Measurements from ENCODE around the gene GRK6. TPM values are rescaled to one million over a fixed set of nuclear protein-coding genes. Genes with fewer than 3 reads are reported as not detected.

Gene GRK6
- total RNA-seq, 1 experiment from 2014 or later: 75.2 TPM

- Histone ChIP-seq H2BK15ac (ENCODE audit: low read depth, low read length) (no peak overlapping the region), H2AK5ac (ENCODE audit: insufficient read length, low read length) (no peak overlapping the region), H3K9ac (ENCODE audit: extremely low read depth, insufficient read length, low read length) (no peak overlapping the region), H4K8ac (replicated peaks; ENCODE audit: insufficient read length, low read depth, low read length) (no peak overlapping the region), H3K79me2 (ENCODE audit: insufficient read depth, low read length) (no peaks in the 10 kb centered on the region), H2AFZ (ENCODE audit: low read length) (no peak overlapping the region), H3K79me1 (ENCODE audit: insufficient read depth, low read depth, low read length, poor library complexity, severe bottlenecking) (no peaks in the 10 kb centered on the region), H3K56ac (ENCODE audit: insufficient read length, low read depth, low read length) (no peak overlapping the region), H3K14ac (ENCODE audit: insufficient read depth, low read length) (no peak overlapping the region), H2BK12ac (ENCODE audit: insufficient read length, low read depth, low read length) (no peak overlapping the region), H3K23me2 (ENCODE audit: insufficient read length, low read depth, low read length, poor library complexity, severe bottlenecking) (no peaks in the 10 kb centered on the region), H4K20me1 (ENCODE audit: control insufficient read depth, insufficient read depth, insufficient read length) (no peaks in the 10 kb centered on the region), H3K23ac (ENCODE audit: insufficient read length, low read depth, low read length) (no peak overlapping the region), H2BK20ac (ENCODE audit: low read depth, low read length, poor library complexity, severe bottlenecking) (no peak overlapping the region), H3K9me3 (ENCODE audit: control insufficient read depth, low read depth, low read length) (no peaks in the 10 kb centered on the region), H2BK120ac (ENCODE audit: low read depth, low read length, poor library complexity, severe bottlenecking) (no peak overlapping the region), H3K27ac (ENCODE audit: insufficient read length, low read depth, low read length) (no peak overlapping the region), H2BK5ac (ENCODE audit: insufficient read length, low read length) (no peak overlapping the region), H4K91ac (ENCODE audit: insufficient read length, low read depth, low read length) (no peak overlapping the region), H3K18ac (ENCODE audit: insufficient read length, low read depth, low read length) (no peak overlapping the region), H3T11ph (ENCODE audit: low read length) (no peak overlapping the region), H3K4me1 (ENCODE audit: insufficient read depth, low read length) (no peaks in the 10 kb centered on the region), H3K27me3 (ENCODE audit: insufficient read depth, low read length) (no peaks in the 10 kb centered on the region), H3K4ac (ENCODE audit: low read depth, low read length) (no peak overlapping the region), H3K4me2 (ENCODE audit: insufficient read depth, insufficient read length, low read length) (no peak overlapping the region), H4K5ac (ENCODE audit: insufficient read length, low read depth, low read length) (no peak overlapping the region)
- H3K27ac Mint-ChIP-seq: peak overlapping the region in 1 of 3 experiments; percentile 51; a peak in 1 of 7 replicates
- no peaks in the 10 kb centered on the region; a peak in 1 of 5 replicates for H3K9me3 Mint-ChIP-seq
- WGBS (ENCODE audit: extremely low coverage, insufficient read length, low lambda C conversion rate): no CpG with 5 or more reads among the region's 11 CpGs
- no peak overlapping the region for H3K4me3 Mint-ChIP-seq
- DNase-seq: peak; percentile 72
- peak; percentile 43; the same call in 2 of the 3 replicates for TF ChIP-seq CTCF (conservative IDR thresholded peaks at IDR 0.05)
- peaks cover 56% of the 10 kb centered on the region for H3K27me3 Mint-ChIP-seq (ENCODE audit: low read depth)
- no peaks in the 10 kb centered on the region for H3K36me3 Mint-ChIP-seq (ENCODE audit: insufficient read depth in 1 of 3, low read depth in 3 of 3)
- peaks cover 19 to 21% of the 10 kb centered on the region in 2 experiments for H3K4me1 Mint-ChIP-seq
These were observed 44.0 kb upstream of the GRK6 start for GRCh38 chr5:177382423-177383029.
